HG03108 (cell line): ENCODE data around the gene ZBTB2.
A peak's percentile ranks its signal among the peaks of the same experiment; 100 is the strongest.
"Not testable (repeated sequence)": the region's sequence is repeated elsewhere in the genome, so short reads cannot be mapped to it uniquely, and the experiment has no call there.

Experiments
- ATAC-seq: cut with Tn5 transposase; IDR thresholded peaks from one replicate; pipeline ENCODE4 v1.9.1; 2021; ENCODE audit warnings: moderate library complexity; ENCODE audit not compliant: unreplicated experiment

Gene ZBTB2

GRCh38 chr6:151402228-151402627 lies 10.9 kb upstream of the ZBTB2 start:
- ATAC-seq: no peak

- ATAC-seq: no peak
Measured at GRCh38 chr6:151400473-151400872, 9.1 kb upstream of the ZBTB2 start.

- no peak for ATAC-seq
Measured at GRCh38 chr6:151399679-151400078, 8.3 kb upstream of the ZBTB2 start.

GRCh38 chr6:151393410-151393809 lies 2.1 kb upstream of the ZBTB2 start:
- ATAC-seq: no peak

GRCh38 chr6:151392427-151392826 lies 1.1 kb upstream of the ZBTB2 start:
- no peak for ATAC-seq

- ATAC-seq: peak; percentile 2
Measured at GRCh38 chr6:151390851-151391470, 398 bp downstream of the ZBTB2 start.

- peak; percentile 78 for ATAC-seq
Measured at GRCh38 chr6:151390276-151390850, 996 bp downstream of the ZBTB2 start.

- ATAC-seq: peak; percentile 59
Measured at GRCh38 chr6:151389618-151390275, 1.6 kb downstream of the ZBTB2 start.

GRCh38 chr6:151388997-151389617 lies 2.3 kb downstream of the ZBTB2 start:
- ATAC-seq: no peak

GRCh38 chr6:151388236-151388635 lies 3.1 kb downstream of the ZBTB2 start:
- ATAC-seq: no peak

- ATAC-seq: no peak
Measured at GRCh38 chr6:151387175-151387970, 4.0 kb downstream of the ZBTB2 start.

- ATAC-seq: no peak
Measured at GRCh38 chr6:151385177-151385576, 6.2 kb downstream of the ZBTB2 start.

GRCh38 chr6:151384151-151384550 lies 7.2 kb downstream of the ZBTB2 start:
- ATAC-seq: no peak

GRCh38 chr6:151382631-151383030 lies 8.7 kb downstream of the ZBTB2 start:
- ATAC-seq: not testable (repeated sequence)

- no peak for ATAC-seq
Measured at GRCh38 chr6:151381722-151382121, 9.6 kb downstream of the ZBTB2 start.

GRCh38 chr6:151380848-151381205 lies 10.5 kb downstream of the ZBTB2 start:
- no peak for ATAC-seq

GRCh38 chr6:151379933-151380847 lies 11.2 kb downstream of the ZBTB2 start:
- peak; percentile 44 for ATAC-seq

- no peak for ATAC-seq
Measured at GRCh38 chr6:151377095-151377494, 14.3 kb downstream of the ZBTB2 start.

GRCh38 chr6:151376440-151376839 lies 14.9 kb downstream of the ZBTB2 start:
- no peak for ATAC-seq

GRCh38 chr6:151375833-151376232 lies 15.5 kb downstream of the ZBTB2 start:
- ATAC-seq: no peak
